ENCODE data around the gene ATXN7.

The ATXN7 gene, protein sequence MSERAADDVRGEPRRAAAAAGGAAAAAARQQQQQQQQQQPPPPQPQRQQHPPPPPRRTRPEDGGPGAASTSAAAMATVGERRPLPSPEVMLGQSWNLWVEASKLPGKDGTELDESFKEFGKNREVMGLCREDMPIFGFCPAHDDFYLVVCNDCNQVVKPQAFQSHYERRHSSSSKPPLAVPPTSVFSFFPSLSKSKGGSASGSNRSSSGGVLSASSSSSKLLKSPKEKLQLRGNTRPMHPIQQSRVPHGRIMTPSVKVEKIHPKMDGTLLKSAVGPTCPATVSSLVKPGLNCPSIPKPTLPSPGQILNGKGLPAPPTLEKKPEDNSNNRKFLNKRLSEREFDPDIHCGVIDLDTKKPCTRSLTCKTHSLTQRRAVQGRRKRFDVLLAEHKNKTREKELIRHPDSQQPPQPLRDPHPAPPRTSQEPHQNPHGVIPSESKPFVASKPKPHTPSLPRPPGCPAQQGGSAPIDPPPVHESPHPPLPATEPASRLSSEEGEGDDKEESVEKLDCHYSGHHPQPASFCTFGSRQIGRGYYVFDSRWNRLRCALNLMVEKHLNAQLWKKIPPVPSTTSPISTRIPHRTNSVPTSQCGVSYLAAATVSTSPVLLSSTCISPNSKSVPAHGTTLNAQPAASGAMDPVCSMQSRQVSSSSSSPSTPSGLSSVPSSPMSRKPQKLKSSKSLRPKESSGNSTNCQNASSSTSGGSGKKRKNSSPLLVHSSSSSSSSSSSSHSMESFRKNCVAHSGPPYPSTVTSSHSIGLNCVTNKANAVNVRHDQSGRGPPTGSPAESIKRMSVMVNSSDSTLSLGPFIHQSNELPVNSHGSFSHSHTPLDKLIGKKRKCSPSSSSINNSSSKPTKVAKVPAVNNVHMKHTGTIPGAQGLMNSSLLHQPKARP

DNA sequence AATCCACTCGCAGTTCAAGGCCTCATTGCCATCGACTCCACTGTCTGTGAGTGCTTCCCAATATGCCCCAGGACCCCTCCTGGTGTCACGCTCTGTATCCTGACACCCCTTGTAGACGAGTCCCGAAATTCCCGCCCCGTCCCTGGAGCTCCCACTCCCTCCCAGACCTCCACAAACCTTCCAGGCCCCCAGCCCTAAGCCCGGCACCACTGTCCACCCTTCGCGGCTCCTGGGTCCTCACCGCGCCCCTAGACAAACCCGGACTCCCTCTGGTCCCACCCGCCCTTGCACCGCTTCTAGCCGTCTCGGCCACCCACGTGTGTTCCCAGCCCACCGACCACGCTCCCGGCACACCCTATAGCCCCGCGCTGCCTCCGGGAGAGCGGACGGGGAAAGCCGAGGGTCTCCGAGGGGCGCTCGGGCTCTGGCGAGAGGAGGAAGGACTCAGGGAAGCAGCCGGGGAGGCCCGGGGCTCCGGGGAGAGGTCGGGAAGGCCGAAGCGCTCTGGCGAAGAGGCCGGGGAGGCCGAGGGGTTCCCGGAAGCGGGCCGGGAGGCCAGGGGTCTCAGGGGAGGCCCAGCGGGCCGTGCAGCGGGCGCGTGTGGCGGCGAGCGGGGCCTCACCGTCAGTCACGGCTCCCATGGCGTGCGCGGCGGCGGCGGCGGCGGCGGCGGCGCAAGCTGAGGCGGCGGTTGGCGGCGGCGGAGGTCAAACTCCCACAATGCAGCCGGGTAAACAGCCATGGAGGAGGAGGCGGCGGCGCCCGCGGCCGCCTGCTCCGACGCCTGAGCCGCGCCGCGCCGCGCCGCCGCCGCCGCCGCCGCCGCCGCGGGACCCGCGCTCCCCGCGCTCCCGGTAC lies at the start of gene ATXN7, which contains the start of gene THOC7:
ATXN7 (plus strand) TSS at position 718 of the 858 bp plus-strand sequence. CDS start 48,732 bp downstream, outside the sequence.
THOC7 (minus strand) TSS at position 656 of the 858 bp plus-strand sequence; CDS start at position 641, 15 bp downstream.
- DNase-seq, result peak; percentile 70

DNA sequence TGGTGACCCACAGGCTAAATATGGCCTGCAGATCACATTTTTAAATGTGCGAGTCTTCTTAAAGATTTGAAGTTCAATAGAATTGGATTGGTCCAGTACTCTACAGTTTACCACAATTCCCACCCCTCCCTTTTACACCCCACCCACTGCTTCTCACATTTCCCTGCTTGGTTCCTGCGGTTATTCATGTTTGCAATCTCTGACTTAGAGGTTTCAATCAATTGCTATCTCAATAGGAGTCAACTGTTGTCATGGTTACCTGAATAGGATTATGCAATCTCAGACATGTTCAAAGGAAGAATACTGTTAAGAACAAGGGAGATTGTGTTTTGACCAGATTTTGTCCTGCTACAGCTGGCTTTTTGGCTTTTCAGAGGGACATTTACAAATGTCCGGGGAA lies 49.4 kb upstream of the ATXN7 start:
- DNase-seq, result no peak

DNA sequence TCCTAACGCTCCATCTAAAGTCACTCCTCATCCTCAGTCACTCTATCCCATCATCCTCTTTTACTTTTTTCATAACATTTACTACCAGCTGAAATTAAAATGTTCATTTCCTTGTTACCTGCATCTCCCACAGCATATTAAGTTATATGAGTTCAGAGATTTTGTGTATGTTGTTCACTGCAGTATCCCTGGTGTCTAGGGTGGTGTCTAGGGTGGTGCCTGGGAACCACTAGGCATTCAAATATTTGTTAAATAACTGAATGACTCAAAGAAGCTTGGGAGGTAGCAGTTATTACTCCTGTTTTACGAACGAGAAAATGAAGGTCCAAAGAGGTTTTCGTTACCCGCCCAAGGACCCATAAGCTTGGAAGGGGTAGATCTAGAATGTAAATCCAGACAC lies 46.4 kb upstream of the ATXN7 start:
- DNase-seq, result no peak

GRCh38 chr3:63818282-63819150 lies 45.2 kb upstream of the ATXN7 start:
- peak; percentile 61 for DNase-seq

DNA sequence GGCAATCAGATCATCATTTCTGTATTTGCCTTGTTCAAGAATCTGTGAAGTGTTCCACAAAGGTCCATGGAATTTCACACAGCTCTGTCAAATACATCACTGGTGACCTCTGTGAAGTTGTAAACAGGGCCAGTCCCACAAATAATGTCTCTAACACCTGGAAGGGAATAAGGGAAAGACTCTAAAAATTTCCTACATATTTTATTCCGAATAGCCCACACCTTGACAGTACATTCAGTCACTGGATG lies 44.6 kb upstream of the ATXN7 start, which contains the start of gene C3orf49:
C3orf49 (plus strand) TSS at position 149 of the 248 bp plus-strand sequence. CDS start 173 bp downstream, outside the sequence.
- no peak for DNase-seq

DNA sequence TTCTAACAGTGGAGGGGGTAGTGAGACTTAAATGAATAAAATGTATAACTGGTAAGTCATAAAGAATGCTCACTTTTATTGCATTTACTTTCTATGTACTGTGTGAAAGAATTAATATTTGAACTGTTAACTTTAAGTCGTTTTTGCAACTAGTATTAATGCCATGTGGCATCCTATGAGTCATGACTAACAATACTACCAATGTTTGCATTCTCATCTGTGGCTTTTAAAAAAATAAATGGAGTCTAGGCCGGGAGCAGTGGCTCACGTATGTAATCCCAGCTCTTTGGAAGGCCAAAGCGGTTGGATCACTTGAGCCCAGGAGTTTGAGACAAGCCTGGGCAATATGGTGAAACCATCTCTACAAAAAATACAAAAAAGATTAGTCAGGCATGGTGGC lies 39.4 kb upstream of the ATXN7 start:
- DNase-seq, result no peak

DNA sequence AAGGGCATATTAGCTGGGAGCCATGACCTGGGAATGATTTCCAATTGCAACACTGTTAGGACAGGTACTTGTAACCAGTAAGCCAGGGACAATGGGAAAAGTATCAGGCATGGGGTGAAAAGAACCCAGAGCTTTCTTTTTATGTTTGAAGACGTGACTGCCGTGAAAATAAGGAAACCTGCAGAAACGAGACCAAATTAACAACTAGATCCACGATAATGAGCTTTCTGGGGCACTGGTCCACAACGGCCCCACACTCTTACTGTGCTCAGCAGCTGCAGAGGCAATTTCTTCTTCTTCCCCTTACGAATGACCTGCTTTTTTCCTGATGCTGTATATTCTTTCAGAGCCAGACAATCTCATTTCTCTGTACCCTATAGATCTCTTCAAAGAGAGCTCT lies 33.1 kb upstream of the ATXN7 start:
- DNase-seq, result no peak

DNA sequence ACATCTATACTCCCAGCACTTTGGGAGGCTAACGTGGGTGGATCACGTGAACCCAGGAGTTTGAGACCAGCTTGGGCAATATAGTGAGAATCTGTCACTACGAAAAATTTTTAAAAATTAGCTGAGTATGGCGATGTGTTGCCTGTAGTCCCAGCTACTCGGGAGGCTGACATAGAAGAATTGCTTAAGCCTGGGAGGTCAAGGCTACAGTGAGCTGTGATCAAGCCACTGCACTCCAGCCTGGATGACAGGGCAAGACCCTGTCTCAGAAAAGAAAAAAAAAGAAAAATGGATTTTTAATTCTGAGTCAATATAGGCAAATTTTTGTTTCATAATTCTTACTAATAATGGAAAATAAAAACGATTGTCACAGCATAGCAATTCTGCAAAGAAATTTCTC lies 31.3 kb upstream of the ATXN7 start:
- no peak for DNase-seq

- DNase-seq, result no peak
Observed at GRCh38 chr3:63841704-63842103, 22.0 kb upstream of the ATXN7 start.

GRCh38 chr3:63842127-63842526 lies 21.5 kb upstream of the ATXN7 start:
- DNase-seq, result no peak

- DNase-seq, result no peak
Observed at GRCh38 chr3:63845215-63845614, 18.5 kb upstream of the ATXN7 start.

DNA sequence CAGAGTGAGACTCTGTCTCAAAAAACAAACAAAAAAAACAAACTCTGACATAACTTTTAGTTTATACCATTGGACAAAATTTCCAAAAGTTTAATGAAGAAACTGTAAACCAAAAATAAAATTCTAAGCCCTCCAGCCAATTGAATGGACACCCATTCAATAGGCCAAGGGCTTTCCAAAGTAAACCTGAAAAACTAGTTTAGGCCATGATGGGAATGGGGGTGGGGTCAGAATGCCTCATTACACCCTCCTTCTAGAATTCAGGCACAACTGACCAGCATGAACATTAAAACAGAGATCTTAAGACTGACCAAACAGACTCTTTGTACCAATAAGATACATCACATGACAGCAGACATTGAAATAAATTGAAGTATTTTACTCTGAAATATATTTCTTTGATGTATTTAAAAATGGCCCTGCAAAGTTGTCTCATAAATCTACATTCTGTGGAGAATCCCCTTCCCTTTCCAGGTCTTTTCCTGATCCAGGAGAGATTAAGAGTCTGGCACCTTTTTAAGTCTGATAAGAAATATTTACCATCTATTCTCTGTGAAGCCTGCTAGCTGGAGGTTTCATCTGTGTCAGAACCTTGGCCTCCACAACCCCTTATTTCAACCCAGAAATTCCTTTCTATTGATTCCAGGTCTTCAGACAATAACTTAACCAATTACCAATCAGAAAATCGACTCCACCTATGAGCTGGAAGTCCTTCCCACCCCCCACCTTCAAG lies 15.8 kb upstream of the ATXN7 start:
- no peak for DNase-seq

- DNase-seq, result no peak
Observed at GRCh38 chr3:63849175-63849574, 14.5 kb upstream of the ATXN7 start.

DNA sequence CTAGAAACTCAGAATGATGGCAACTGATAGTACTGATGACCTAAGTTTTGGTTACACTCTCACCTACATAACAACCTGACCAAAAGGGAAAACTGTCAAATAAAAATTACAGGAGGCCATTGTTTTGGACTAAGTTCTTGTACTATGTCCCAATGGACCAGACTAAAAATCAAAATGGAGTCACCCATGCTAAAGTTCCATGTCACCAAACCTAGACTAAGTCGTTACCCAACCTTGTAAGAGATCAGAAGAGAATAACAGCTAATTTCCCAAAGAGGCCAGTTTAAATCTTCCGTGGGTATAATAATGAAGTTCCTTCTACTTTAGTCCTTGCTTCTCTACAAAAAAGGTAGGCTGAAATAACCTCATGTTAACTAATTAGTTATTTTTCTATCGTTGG lies 12.4 kb upstream of the ATXN7 start:
- DNase-seq, result no peak

GRCh38 chr3:63853106-63853505 lies 10.6 kb upstream of the ATXN7 start:
- DNase-seq, result no peak

DNA sequence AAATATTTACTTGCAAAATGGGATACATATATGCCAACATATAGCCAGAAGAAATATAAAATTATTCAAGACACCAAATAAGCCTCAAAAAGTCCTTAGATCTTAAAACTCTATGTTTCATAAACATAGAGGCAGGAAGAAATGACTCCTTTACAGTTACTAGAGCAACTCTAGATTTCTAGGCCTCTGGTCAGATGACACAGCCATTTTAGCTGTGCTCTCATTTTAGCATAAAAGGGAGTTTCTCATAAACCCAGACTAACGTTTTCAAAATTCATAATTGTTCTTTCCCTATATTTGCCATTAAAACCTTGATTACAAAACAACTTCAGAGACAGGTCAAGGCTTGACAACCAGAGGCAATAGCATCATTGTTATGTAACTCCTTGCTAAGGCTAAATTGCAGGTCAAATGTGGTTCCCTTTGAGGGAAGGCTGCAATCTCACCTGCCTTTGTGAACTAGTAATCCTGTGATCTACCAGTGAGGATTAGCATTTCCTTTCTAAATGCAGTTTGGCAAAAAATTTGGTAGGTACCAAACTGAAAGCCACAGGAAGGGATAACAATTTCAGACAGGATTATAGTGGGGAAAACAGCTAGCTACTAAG lies 8.2 kb upstream of the ATXN7 start:
- no peak for DNase-seq

DNA sequence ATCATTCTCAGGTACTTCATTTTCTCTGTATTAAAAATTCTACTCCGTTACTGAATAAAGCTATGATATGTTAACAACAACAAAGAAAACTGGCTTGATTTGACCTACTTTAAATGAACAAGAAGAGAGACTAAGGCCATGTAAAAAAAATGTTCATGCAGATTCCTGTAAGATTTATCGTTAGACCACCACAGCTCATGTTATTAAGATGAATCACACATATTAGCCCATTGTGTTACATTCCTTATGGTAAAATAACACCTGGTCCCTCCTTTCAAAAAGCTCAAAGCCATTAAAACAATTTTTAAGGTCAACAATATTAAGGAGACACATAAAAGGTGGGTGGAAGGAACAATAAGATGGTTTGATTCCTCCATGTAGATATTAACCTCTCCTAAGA lies 6.4 kb upstream of the ATXN7 start:
- no peak for DNase-seq

DNA sequence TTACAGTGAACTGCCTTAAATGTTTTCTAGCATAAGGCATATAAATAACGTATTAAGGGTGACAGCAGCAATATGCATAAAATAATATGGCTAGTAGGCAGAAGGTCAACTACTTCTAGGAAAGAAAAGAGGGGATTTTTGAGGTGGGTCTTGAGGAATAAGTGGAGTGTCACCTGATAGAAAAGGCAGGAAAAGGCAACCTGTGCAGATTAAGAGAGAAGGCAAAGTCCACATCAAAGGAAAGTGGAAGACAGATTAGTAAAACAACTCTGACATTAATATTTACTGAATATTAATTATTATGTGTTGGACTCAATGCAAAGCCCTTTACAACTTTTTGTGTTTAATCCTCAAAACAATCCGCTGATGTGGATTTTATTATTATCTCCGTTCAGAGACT lies 2.9 kb upstream of the ATXN7 start:
- DNase-seq, result no peak

GRCh38 chr3:63861306-63861705 lies 2.4 kb upstream of the ATXN7 start:
- no peak for DNase-seq

DNA sequence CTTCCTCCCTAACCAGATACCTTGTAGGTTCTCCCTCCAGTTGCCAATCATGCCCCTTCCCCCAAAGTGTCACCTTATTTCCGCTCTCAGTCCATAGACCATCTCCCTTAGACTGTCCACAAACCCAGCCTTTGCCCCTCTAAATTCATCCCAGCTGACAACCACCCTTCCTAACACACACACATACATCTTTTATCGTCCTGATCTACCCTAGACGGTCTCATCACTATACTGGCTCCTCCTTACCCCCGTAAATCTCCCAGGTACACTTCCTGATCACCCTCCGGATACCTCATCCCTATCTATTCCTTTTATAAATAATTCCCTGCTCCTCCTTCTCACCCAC lies 890 bp upstream of the ATXN7 start:
- no peak for DNase-seq
